ENCODE measurements around the gene ZNF883.
"Not testable (repeated sequence)": the region's sequence is repeated elsewhere in the genome, so short reads cannot be mapped to it uniquely, and the experiment has no call there.

The ZNF883 gene

GRCh38 chr9:113011911-113012381 is at the start of gene ZNF883:
TSS of gene ZNF883 (minus strand) at chr9:113012192.
- DNase-seq = peak; percentile 5

- not testable (repeated sequence) for DNase-seq
Measured at GRCh38 chr9:113061072-113061850, 49.3 kb upstream of the ZNF883 start.

GRCh38 chr9:113059581-113060284 is 47.7 kb upstream of the ZNF883 start:
- not testable (repeated sequence) for DNase-seq

- DNase-seq = no peak
Measured at GRCh38 chr9:113057193-113057592, 45.2 kb upstream of the ZNF883 start.

GRCh38 chr9:113056191-113057106 is 44.5 kb upstream of the ZNF883 start, which contains the start of gene ZFP37:
TSS of gene ZFP37 (minus strand) at chr9:113056724. CDS start at chr9:113056688, 36 bp downstream.
- peak; percentile 89 for DNase-seq

- DNase-seq = no peak
Measured at GRCh38 chr9:113042884-113043657, 31.1 kb upstream of the ZNF883 start.

GRCh38 chr9:113026200-113026599 is 14.2 kb upstream of the ZNF883 start:
- DNase-seq = no peak

GRCh38 chr9:113018247-113018646 is 6.3 kb upstream of the ZNF883 start:
- no peak for DNase-seq

GRCh38 chr9:113012492-113012891 is 500 bp upstream of the ZNF883 start:
- DNase-seq = no peak

- no peak for DNase-seq
Measured at GRCh38 chr9:113005777-113006176, 6.2 kb downstream of the ZNF883 start.

GRCh38 chr9:112997236-112997941 is 14.6 kb downstream of the ZNF883 start:
- no peak for DNase-seq

- peak; percentile 21 for DNase-seq
Measured at GRCh38 chr9:112971415-112971814, 40.6 kb downstream of the ZNF883 start.

GRCh38 chr9:112970939-112971338 is 41.1 kb downstream of the ZNF883 start:
- DNase-seq = no peak

- DNase-seq = no peak
Measured at GRCh38 chr9:112969730-112970129, 42.3 kb downstream of the ZNF883 start.

- no peak for DNase-seq
Measured at GRCh38 chr9:112955550-112955949, 56.4 kb downstream of the ZNF883 start.

- no peak for DNase-seq
Measured at GRCh38 chr9:112945620-112946208, 66.3 kb downstream of the ZNF883 start.

GRCh38 chr9:112939418-112939817 is 72.6 kb downstream of the ZNF883 start:
- DNase-seq = no peak

GRCh38 chr9:112933696-112934095 is 78.3 kb downstream of the ZNF883 start:
- no peak for DNase-seq

- DNase-seq = peak; percentile 41
Measured at GRCh38 chr9:112925058-112925641, 86.8 kb downstream of the ZNF883 start.

- DNase-seq = peak; percentile 65
Measured at GRCh38 chr9:112921549-112921948, 90.4 kb downstream of the ZNF883 start.

GRCh38 chr9:112917987-112918362 is 94.0 kb downstream of the ZNF883 start:
- DNase-seq = no peak

Data from inflammatory macrophage treated with lipopolysaccharide for 4 hours (primary cell).